HAP-1 (cell line): ENCODE data around the gene BLOC1S5.

Experiments
- DNase-seq, 2 experiments: peaks; one replicate each; pipeline ENCODE4 v3.0.0-alpha.2; 2016 to 2020; ENCODE audit warnings: low spot score in 2 of 2
- H3K27me3 ChIP-seq: fragments of 250-450 bp; sonication (Bioruptor Pico); 2 replicates; pipeline ENCODE4 v1.5.1; 2020; ENCODE audit warnings: low read depth, mild to moderate bottlenecking, moderate library complexity
- H3K36me3 ChIP-seq: fragments of 250-450 bp; sonication (Bioruptor Pico); replicated peaks from 2 replicates; pipeline ENCODE4 v1.5.1; 2020; ENCODE audit warnings: mild to moderate bottlenecking
- H3K4me1 ChIP-seq: fragments of 250-450 bp; sonication (Bioruptor Pico); 2 replicates; pipeline ENCODE4 v1.5.1; 2020; ENCODE audit warnings: mild to moderate bottlenecking
- H3K4me3 ChIP-seq: fragments of 250-450 bp; sonication (Bioruptor Pico); 2 replicates; pipeline ENCODE4 v1.5.1; 2020; ENCODE audit warnings: mild to moderate bottlenecking, moderate library complexity
- H3K9me3 ChIP-seq: fragments of 250-450 bp; sonication (Bioruptor Pico); 2 replicates; pipeline ENCODE4 v1.5.1; 2020; ENCODE audit warnings: mild to moderate bottlenecking, moderate library complexity
- in situ Hi-C: fragments of 300-500 bp; cut with MboI; formaldehyde crosslinking; loops from 3 replicates; pipeline ENCODE4 v1.14.3; 2020; ENCODE audit warnings: low sequenced_read_pairs, inconsistent platforms, mixed read lengths

BLOC1S5 gene

GRCh38 chr6:8087870-8088754, 23.9 kb upstream of the BLOC1S5 start:
- no peak overlapping the region for H3K4me3 ChIP-seq
- no peak for DNase-seq
- peaks cover 13% of the 10 kb centered on the region for H3K4me1 ChIP-seq
- in situ Hi-C loops: no loop called here
- peaks cover 73% of the 10 kb centered on the region for H3K36me3 ChIP-seq
- H3K9me3 ChIP-seq: no peaks in the 10 kb centered on the region
- no peaks in the 10 kb centered on the region for H3K27me3 ChIP-seq

- Histone ChIP-seq H3K36me3 (peaks cover 69% of the 10 kb centered on the region), H3K4me1 (peaks cover 16% of the 10 kb centered on the region), H3K9me3 (no peaks in the 10 kb centered on the region), H3K4me3 (no peak overlapping the region), H3K27me3 (no peaks in the 10 kb centered on the region)
- in situ Hi-C loops: no loop called here
- DNase-seq: no peak
Measured at GRCh38 chr6:8086755-8087306, 22.6 kb upstream of the BLOC1S5 start.

GRCh38 chr6:8085053-8085511, 20.9 kb upstream of the BLOC1S5 start:
- peaks cover 60% of the 10 kb centered on the region for H3K36me3 ChIP-seq
- no peaks in the 10 kb centered on the region for H3K27me3 ChIP-seq
- H3K4me3 ChIP-seq: no peak overlapping the region
- peaks cover 16% of the 10 kb centered on the region for H3K4me1 ChIP-seq
- in situ Hi-C loops: no loop called here
- H3K9me3 ChIP-seq: no peaks in the 10 kb centered on the region
- DNase-seq: no peak

- H3K9me3 ChIP-seq: no peaks in the 10 kb centered on the region
- DNase-seq: no peak
- no peaks in the 10 kb centered on the region for H3K27me3 ChIP-seq
- in situ Hi-C loops: no loop called here
- peaks cover 59% of the 10 kb centered on the region for H3K36me3 ChIP-seq
- H3K4me1 ChIP-seq: peaks cover 16% of the 10 kb centered on the region
- no peak overlapping the region for H3K4me3 ChIP-seq
Measured at GRCh38 chr6:8084586-8084985, 20.4 kb upstream of the BLOC1S5 start.

GRCh38 chr6:8082954-8083858, 19.0 kb upstream of the BLOC1S5 start:
- H3K4me3 ChIP-seq: no peak overlapping the region
- in situ Hi-C loops: no loop called here
- no peaks in the 10 kb centered on the region for H3K27me3 ChIP-seq
- peak; percentile 21 to 49 for DNase-seq
- peaks cover 16% of the 10 kb centered on the region for H3K4me1 ChIP-seq
- H3K36me3 ChIP-seq: peaks cover 45% of the 10 kb centered on the region
- H3K9me3 ChIP-seq: no peaks in the 10 kb centered on the region

GRCh38 chr6:8082572-8082953, 18.4 kb upstream of the BLOC1S5 start:
- Histone ChIP-seq H3K9me3 (no peaks in the 10 kb centered on the region), H3K27me3 (no peaks in the 10 kb centered on the region), H3K4me1 (peaks cover 16% of the 10 kb centered on the region), H3K36me3 (peaks cover 38% of the 10 kb centered on the region), H3K4me3 (no peak overlapping the region)
- in situ Hi-C loops: no loop called here
- DNase-seq: no peak

- in situ Hi-C loops: no loop called here
- H3K27me3 ChIP-seq: no peaks in the 10 kb centered on the region
- DNase-seq: no peak
- no peak overlapping the region for H3K4me3 ChIP-seq
- H3K9me3 ChIP-seq: no peaks in the 10 kb centered on the region
- H3K4me1 ChIP-seq: peaks cover 16% of the 10 kb centered on the region
- peaks cover 25% of the 10 kb centered on the region for H3K36me3 ChIP-seq
Measured at GRCh38 chr6:8080362-8081151, 16.4 kb upstream of the BLOC1S5 start.

- Histone ChIP-seq H3K27me3 (no peaks in the 10 kb centered on the region), H3K4me1 (peaks cover 12% of the 10 kb centered on the region), H3K9me3 (no peaks in the 10 kb centered on the region), H3K36me3 (peaks cover 16% of the 10 kb centered on the region), H3K4me3 (no peak overlapping the region)
- no peak for DNase-seq
- in situ Hi-C loops: no loop called here
Measured at GRCh38 chr6:8079126-8079525, 14.9 kb upstream of the BLOC1S5 start.

- Histone ChIP-seq H3K9me3 (no peaks in the 10 kb centered on the region), H3K36me3 (peaks cover 12% of the 10 kb centered on the region), H3K27me3 (no peaks in the 10 kb centered on the region), H3K4me1 (peaks cover 3% of the 10 kb centered on the region; the same call in 1 of the 2 replicates), H3K4me3 (no peak overlapping the region)
- DNase-seq: no peak
- in situ Hi-C loops: no loop called here
Measured at GRCh38 chr6:8077991-8078390, 13.8 kb upstream of the BLOC1S5 start.

- in situ Hi-C loops: no loop called here
- Histone ChIP-seq H3K36me3 (peaks cover 6% of the 10 kb centered on the region), H3K9me3 (no peaks in the 10 kb centered on the region), H3K4me3 (no peak overlapping the region), H3K27me3 (no peaks in the 10 kb centered on the region), H3K4me1 (no peaks in the 10 kb centered on the region)
- no peak for DNase-seq
Measured at GRCh38 chr6:8075704-8076103, 11.5 kb upstream of the BLOC1S5 start.

- Histone ChIP-seq H3K4me3 (no peak overlapping the region), H3K9me3 (no peaks in the 10 kb centered on the region), H3K36me3 (peaks cover 5% of the 10 kb centered on the region), H3K4me1 (no peaks in the 10 kb centered on the region), H3K27me3 (no peaks in the 10 kb centered on the region)
- in situ Hi-C loops: no loop called here
- no peak for DNase-seq
Measured at GRCh38 chr6:8075185-8075584, 11.0 kb upstream of the BLOC1S5 start.

GRCh38 chr6:8074213-8074612, 10.0 kb upstream of the BLOC1S5 start:
- no peaks in the 10 kb centered on the region for H3K27me3 ChIP-seq
- H3K4me1 ChIP-seq: no peaks in the 10 kb centered on the region
- H3K9me3 ChIP-seq: no peaks in the 10 kb centered on the region
- in situ Hi-C loops: no loop called here
- no peak for DNase-seq
- no peak overlapping the region for H3K4me3 ChIP-seq
- H3K36me3 ChIP-seq: no peaks in the 10 kb centered on the region

- DNase-seq: no peak
- Histone ChIP-seq H3K9me3 (no peaks in the 10 kb centered on the region), H3K4me3 (no peak overlapping the region), H3K36me3 (no peaks in the 10 kb centered on the region), H3K27me3 (no peaks in the 10 kb centered on the region), H3K4me1 (no peaks in the 10 kb centered on the region)
- in situ Hi-C loops: no loop called here
Measured at GRCh38 chr6:8073758-8074157, 9.6 kb upstream of the BLOC1S5 start.
